Measurements from ENCODE around the gene RHOC.

DNA sequence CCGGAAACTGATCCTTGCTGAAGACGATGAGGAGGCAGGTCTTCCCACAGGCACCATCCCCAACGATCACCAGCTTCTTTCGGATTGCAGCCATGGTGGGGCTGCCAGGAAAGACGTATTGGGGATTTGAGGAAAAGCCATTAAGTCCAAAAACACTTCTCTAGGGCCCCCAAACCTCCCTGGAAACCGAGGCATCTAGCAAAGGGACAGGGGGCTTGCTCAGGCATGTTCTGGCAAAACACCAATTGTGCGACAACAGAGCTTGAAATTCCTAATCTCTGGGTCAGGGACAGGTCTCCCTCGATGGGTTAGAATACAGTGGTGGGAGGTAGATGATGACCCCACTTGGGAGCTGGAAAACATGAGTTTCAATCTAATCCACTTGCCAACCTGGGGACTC lies 3.2 kb downstream of the RHOC start:
- no peak for TF ChIP-seq EZH2 (IDR thresholded peaks at IDR 0.05; ENCODE audit: borderline replicate concordance, insufficient read depth, low read depth, low read length, poor library complexity, severe bottlenecking)
- TF ChIP-seq, protein P1, sequence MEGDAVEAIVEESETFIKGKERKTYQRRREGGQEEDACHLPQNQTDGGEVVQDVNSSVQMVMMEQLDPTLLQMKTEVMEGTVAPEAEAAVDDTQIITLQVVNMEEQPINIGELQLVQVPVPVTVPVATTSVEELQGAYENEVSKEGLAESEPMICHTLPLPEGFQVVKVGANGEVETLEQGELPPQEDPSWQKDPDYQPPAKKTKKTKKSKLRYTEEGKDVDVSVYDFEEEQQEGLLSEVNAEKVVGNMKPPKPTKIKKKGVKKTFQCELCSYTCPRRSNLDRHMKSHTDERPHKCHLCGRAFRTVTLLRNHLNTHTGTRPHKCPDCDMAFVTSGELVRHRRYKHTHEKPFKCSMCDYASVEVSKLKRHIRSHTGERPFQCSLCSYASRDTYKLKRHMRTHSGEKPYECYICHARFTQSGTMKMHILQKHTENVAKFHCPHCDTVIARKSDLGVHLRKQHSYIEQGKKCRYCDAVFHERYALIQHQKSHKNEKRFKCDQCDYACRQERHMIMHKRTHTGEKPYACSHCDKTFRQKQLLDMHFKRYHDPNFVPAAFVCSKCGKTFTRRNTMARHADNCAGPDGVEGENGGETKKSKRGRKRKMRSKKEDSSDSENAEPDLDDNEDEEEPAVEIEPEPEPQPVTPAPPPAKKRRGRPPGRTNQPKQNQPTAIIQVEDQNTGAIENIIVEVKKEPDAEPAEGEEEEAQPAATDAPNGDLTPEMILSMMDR (IDR thresholded peaks at IDR 0.05), result no peak

Data from B cell (primary cell).